SU-DHL-6 (cell line): ENCODE results near the gene INSR.

Experiments
- H2AFZ ChIP-seq: fragments of 200-600 bp; sonication (generic); 2 replicates; pipeline ENCODE4 v1.6.1; 2014; ENCODE audit warnings: low read depth, mild to moderate bottlenecking, moderate library complexity, mixed read lengths, antibody characterized with exemption, low read length; ENCODE audit not compliant: severe bottlenecking
- H3F3A ChIP-seq: fragments of 200-600 bp; shearing (Covaris generic); 2 replicates; pipeline ENCODE4 v1.6.0; 2016; ENCODE audit warnings: antibody characterized with exemption, mild to moderate bottlenecking; ENCODE audit not compliant: insufficient read depth
- H3K27ac ChIP-seq: fragments of 200-600 bp; sonication (generic); 2 replicates; pipeline ENCODE4 v1.5.1; 2016; ENCODE audit warnings: low read depth, mild to moderate bottlenecking, low read length, moderate library complexity, mixed read lengths
- H3K27me3 ChIP-seq: fragments of 200-600 bp; sonication (generic), shearing (Covaris generic); 2 replicates; pipeline ENCODE4 v1.6.0; 2014; ENCODE audit warnings: mild to moderate bottlenecking, low read length
- H3K36me3 ChIP-seq: fragments of 200-600 bp; sonication (generic); 2 replicates; pipeline ENCODE4 v1.6.1; 2014; ENCODE audit warnings: mild to moderate bottlenecking, low read length, mixed read lengths
- H3K4me2 ChIP-seq: fragments of 300-600, 200-600 bp; shearing (Covaris generic), sonication (generic); 2 replicates; pipeline ENCODE4 v1.6.0; 2014; ENCODE audit warnings: low read length, low read depth, mild to moderate bottlenecking; ENCODE audit not compliant: poor library complexity, severe bottlenecking
- H3K4me3 ChIP-seq: fragments of 200-600 bp; sonication (generic); 2 replicates; pipeline ENCODE4 v1.5.1; 2014; ENCODE audit warnings: antibody characterized with exemption, low read length, mild to moderate bottlenecking, mixed read lengths; ENCODE audit not compliant: insufficient read depth, poor library complexity, severe bottlenecking
- H3K79me2 ChIP-seq: fragments of 200-600 bp; sonication (generic); 2 replicates; pipeline ENCODE4 v1.6.1; 2014; ENCODE audit warnings: mild to moderate bottlenecking, low read length, moderate library complexity; ENCODE audit not compliant: insufficient read depth
- H3K9ac ChIP-seq: fragments of 200-600 bp; sonication (generic); 2 replicates; pipeline ENCODE4 v1.7.0; 2014; ENCODE audit warnings: mild to moderate bottlenecking, low read length
- H3K9me2 ChIP-seq: fragments of 200-600 bp; sonication (generic); replicated peaks from 2 replicates; pipeline ENCODE4 v1.6.1; 2014; ENCODE audit warnings: low read length; ENCODE audit not compliant: insufficient read depth
- H3K9me3 ChIP-seq: fragments of 200-600 bp; sonication (generic); 2 replicates; pipeline ENCODE4 v1.6.1; 2014; ENCODE audit warnings: low read length, mixed read lengths; ENCODE audit not compliant: insufficient read depth
- H4K20me1 ChIP-seq: fragments of 200-600 bp; sonication (generic); 2 replicates; pipeline ENCODE4 v1.6.1; 2014; ENCODE audit warnings: low read depth, mild to moderate bottlenecking, antibody characterized with exemption, low read length, moderate library complexity, mixed read lengths
- EZH2phosphoT487 ChIP-seq: fragments of 200-600 bp; sonication (generic), shearing (Covaris generic); conservative IDR thresholded peaks from 2 replicates; pipeline ENCODE4 v1.6.1; 2018; ENCODE audit warnings: mild to moderate bottlenecking, antibody characterized with exemption, low read length, moderate library complexity, mixed read lengths
- TF ChIP-seq, protein P1 (sequence below): fragments of 200-600 bp; sonication (generic); IDR thresholded peaks from one replicate; pipeline ENCODE4 v1.5.1; 2017; ENCODE audit warnings: antibody characterized with exemption, mild to moderate bottlenecking, low read length, moderate library complexity; ENCODE audit not compliant: insufficient read depth, poor library complexity, severe bottlenecking

The INSR gene

DNA sequence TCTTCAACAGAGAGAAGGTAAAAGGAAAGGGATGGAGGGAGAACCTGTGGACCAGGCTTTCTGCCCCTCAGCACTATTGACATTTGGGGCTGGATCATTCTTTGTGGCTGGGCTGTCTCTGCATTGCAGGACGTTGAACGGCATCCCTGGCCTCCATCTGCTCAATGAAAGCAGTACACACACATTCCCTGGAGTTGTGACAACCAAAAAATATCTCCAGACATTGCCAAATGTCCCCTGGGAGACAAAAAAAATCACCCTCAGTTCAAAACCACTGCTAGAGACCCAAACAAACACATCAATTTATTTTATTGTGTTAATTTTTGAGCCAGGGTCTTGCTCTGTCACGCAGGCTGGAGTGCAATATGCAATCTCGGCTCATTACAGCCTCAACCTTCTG is 43.3 kb downstream of the INSR start:
- Histone ChIP-seq H3K4me2 (peak overlapping the region; percentile 12), H3K36me3 (peaks cover 13% of the 10 kb centered on the region; the same call in 1 of the 2 replicates), H3K4me3 (no peak overlapping the region), H4K20me1 (no peaks in the 10 kb centered on the region), H3K27me3 (no peaks in the 10 kb centered on the region), H3K9me2 (no peaks in the 10 kb centered on the region), H3K9ac (no peak overlapping the region), H3K27ac (peak overlapping the region; percentile 13; the same call in 1 of the 2 replicates), H3K9me3 (peaks cover 5% of the 10 kb centered on the region; the same call in 1 of the 2 replicates), H3K79me2 (peaks cover 93% of the 10 kb centered on the region), H2AFZ (no peak overlapping the region), H3F3A (0 out of 2 replicates have a peak, but pooled peaks cover 5% of the 10 kb centered on the region)
- no peak for TF ChIP-seq EZH2phosphoT487
- TF ChIP-seq, protein P1, sequence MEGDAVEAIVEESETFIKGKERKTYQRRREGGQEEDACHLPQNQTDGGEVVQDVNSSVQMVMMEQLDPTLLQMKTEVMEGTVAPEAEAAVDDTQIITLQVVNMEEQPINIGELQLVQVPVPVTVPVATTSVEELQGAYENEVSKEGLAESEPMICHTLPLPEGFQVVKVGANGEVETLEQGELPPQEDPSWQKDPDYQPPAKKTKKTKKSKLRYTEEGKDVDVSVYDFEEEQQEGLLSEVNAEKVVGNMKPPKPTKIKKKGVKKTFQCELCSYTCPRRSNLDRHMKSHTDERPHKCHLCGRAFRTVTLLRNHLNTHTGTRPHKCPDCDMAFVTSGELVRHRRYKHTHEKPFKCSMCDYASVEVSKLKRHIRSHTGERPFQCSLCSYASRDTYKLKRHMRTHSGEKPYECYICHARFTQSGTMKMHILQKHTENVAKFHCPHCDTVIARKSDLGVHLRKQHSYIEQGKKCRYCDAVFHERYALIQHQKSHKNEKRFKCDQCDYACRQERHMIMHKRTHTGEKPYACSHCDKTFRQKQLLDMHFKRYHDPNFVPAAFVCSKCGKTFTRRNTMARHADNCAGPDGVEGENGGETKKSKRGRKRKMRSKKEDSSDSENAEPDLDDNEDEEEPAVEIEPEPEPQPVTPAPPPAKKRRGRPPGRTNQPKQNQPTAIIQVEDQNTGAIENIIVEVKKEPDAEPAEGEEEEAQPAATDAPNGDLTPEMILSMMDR: no peak

DNA sequence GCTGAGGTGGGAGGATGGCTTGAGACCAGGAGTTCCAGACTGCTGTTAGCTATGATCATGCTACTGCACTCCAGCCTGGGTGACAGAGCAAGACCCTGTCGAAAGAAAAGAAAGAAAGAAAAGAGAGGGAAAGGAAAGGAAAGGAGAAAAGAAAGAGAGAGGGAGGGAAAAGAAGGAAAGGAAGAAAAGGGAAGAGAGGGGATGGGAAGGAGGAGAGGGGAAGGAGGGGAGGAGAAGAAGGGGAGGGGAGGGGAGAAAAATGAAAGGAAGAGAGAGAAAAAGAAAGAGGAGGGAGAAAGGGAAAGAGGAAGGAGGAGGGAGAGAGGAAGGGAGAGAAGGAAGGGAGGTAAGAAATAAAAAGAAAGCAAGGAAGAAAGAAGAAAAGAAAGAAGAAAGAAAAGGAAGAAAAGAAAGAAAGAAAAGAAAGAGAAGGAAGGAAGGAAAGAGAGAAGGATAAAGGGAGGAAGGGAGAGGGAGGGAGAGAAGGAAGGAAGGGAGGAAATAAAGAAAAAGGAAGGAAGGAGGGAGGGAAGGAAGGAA is 44.1 kb downstream of the INSR start:
- Histone ChIP-seq H2AFZ (no peak overlapping the region), H4K20me1 (no peaks in the 10 kb centered on the region), H3K79me2 (peaks cover 93% of the 10 kb centered on the region), H3F3A (peaks cover 5% of the 10 kb centered on the region; the same call in 1 of the 2 replicates), H3K27ac (no peak overlapping the region), H3K9ac (no peak overlapping the region), H3K9me2 (no peaks in the 10 kb centered on the region), H3K4me3 (no peak overlapping the region), H3K27me3 (no peaks in the 10 kb centered on the region), H3K9me3 (peaks cover 5% of the 10 kb centered on the region; the same call in 1 of the 2 replicates), H3K4me2 (no peak overlapping the region), H3K36me3 (peaks cover 13% of the 10 kb centered on the region; the same call in 1 of the 2 replicates)
- no peak for TF ChIP-seq EZH2phosphoT487
- TF ChIP-seq, protein P1: no peak

DNA sequence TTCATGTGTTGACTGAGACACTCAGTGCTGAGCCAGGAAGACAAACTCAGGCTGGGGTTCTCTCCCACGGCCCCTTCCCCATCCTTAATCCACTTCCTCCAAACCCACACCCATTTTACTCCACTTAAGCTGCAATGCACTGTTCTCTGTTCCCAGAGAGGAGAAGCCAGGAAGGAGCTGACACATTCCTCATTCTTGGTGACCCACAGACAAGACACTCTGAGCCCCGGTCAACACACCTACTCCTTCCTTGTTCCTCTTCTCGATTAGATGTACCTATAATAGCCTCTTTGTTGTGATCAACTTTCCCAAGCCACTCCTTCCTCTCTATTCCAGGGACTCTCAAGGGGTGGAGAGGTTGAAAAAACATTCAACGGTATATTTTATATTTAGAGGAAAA is 47.1 kb downstream of the INSR start:
- Histone ChIP-seq H4K20me1 (no peaks in the 10 kb centered on the region), H3K4me3 (no peak overlapping the region), H3K79me2 (peaks cover 92% of the 10 kb centered on the region), H3K27ac (peak overlapping the region; percentile 15; the same call in 1 of the 2 replicates), H3K9me2 (no peaks in the 10 kb centered on the region), H3K4me2 (no peak overlapping the region), H3K9me3 (peaks cover 5% of the 10 kb centered on the region; the same call in 1 of the 2 replicates), H2AFZ (no peak overlapping the region), H3K27me3 (no peaks in the 10 kb centered on the region), H3K36me3 (peaks cover 13% of the 10 kb centered on the region; the same call in 1 of the 2 replicates), H3K9ac (no peak overlapping the region), H3F3A (peaks cover 26% of the 10 kb centered on the region)
- TF ChIP-seq EZH2phosphoT487: no peak
- TF ChIP-seq, protein P1: no peak
